GM23338 (cell line): ENCODE results near the gene SLC26A5. TPM values are rescaled to one million over a fixed set of nuclear protein-coding genes. Genes with fewer than 3 reads are reported as not detected.

Experiments used
- ATAC-seq: fragments of 200-7000 bp; cut with Tn5 transposase; 3 replicates; pipeline ENCODE4 v1.9.1; 2020
- DNase-seq: peaks from one replicate; pipeline ENCODE4 v3.0.0-alpha.2; 2015; ENCODE audit warnings: low spot score
- H2AFZ ChIP-seq: fragments of 200-600 bp; sonication (generic); 2 replicates; pipeline ENCODE4 v1.8.0; 2016; ENCODE audit warnings: antibody characterized with exemption, mild to moderate bottlenecking, moderate library complexity
- H3F3A ChIP-seq: fragments of 200-600 bp; sonication (generic); replicated peaks from 2 replicates; pipeline ENCODE4 v1.8.0; 2017; ENCODE audit warnings: antibody characterized with exemption, mixed run types, low read depth
- H3K27ac ChIP-seq: fragments of 200-600 bp; sonication (generic); 2 replicates; pipeline ENCODE4 v1.6.1; 2016; ENCODE audit warnings: low read depth
- H3K27me3 ChIP-seq: fragments of 200-600 bp; sonication (generic); 2 replicates; pipeline ENCODE4 v1.8.0; 2016; ENCODE audit warnings: mild to moderate bottlenecking, mixed run types, moderate library complexity; ENCODE audit not compliant: insufficient read depth
- H3K36me3 ChIP-seq: fragments of 200-600 bp; sonication (generic); 2 replicates; pipeline ENCODE4 v1.8.0; 2016; ENCODE audit warnings: mild to moderate bottlenecking; ENCODE audit not compliant: insufficient read depth
- H3K4me1 ChIP-seq: fragments of 200-600 bp; sonication (generic); 2 replicates; pipeline ENCODE4 v1.8.0; 2016; ENCODE audit warnings: mild to moderate bottlenecking, moderate library complexity; ENCODE audit not compliant: insufficient read depth
- H3K4me2 ChIP-seq: fragments of 200-600 bp; sonication (generic); 2 replicates; pipeline ENCODE4 v1.7.1; 2017; ENCODE audit warnings: mixed run types
- H3K4me3 ChIP-seq: fragments of 200-600 bp; sonication (generic); 2 replicates; pipeline ENCODE4 v1.6.1; 2016; ENCODE audit warnings: mixed run types
- H3K79me2 ChIP-seq: fragments of 200-600 bp; sonication (generic); replicated peaks from 2 replicates; pipeline ENCODE4 v1.8.0; 2017; ENCODE audit warnings: mild to moderate bottlenecking; ENCODE audit not compliant: insufficient read depth
- H3K9me2 ChIP-seq: fragments of 200-600 bp; sonication (generic); 2 replicates; pipeline ENCODE4 v1.8.0; 2017; ENCODE audit not compliant: insufficient read depth
- H4K20me1 ChIP-seq: fragments of 200-600 bp; sonication (generic); replicated peaks from 2 replicates; pipeline ENCODE4 v1.8.0; 2017; ENCODE audit warnings: mild to moderate bottlenecking; ENCODE audit not compliant: insufficient read depth
- H3K27ac Mint-ChIP-seq: 2 replicates; pipeline ENCODE4 v1.8.0; 2020; ENCODE audit warnings: inconsistent platforms, mild to moderate bottlenecking, moderate library complexity, mixed read lengths
- H3K27me3 Mint-ChIP-seq: 3 replicates; pipeline ENCODE4 v1.8.0; 2022; ENCODE audit warnings: low read depth, mild to moderate bottlenecking, moderate library complexity, mixed read lengths, inconsistent platforms; ENCODE audit not compliant: insufficient read depth, poor library complexity
- H3K36me3 Mint-ChIP-seq: 3 replicates; pipeline ENCODE4 v1.8.0; 2021; ENCODE audit warnings: low read depth, mild to moderate bottlenecking, inconsistent platforms, moderate library complexity, mixed read lengths
- H3K4me1 Mint-ChIP-seq: 3 replicates; pipeline ENCODE4 v1.8.0; 2020; ENCODE audit warnings: mild to moderate bottlenecking, inconsistent platforms, mixed read lengths
- H3K4me3 Mint-ChIP-seq: 3 replicates; pipeline ENCODE4 v1.8.0; 2021; ENCODE audit warnings: moderate library complexity, mild to moderate bottlenecking, inconsistent platforms, mixed read lengths
- H3K9me3 Mint-ChIP-seq: 3 replicates; pipeline ENCODE4 v1.8.0; 2020; ENCODE audit warnings: moderate library complexity, mild to moderate bottlenecking, inconsistent platforms, mixed read lengths
- CREB1 ChIP-seq: fragments of 250-450 bp; sonication (Bioruptor Pico); IDR thresholded peaks from 2 replicates; pipeline ENCODE4 v1.5.0; 2020; ENCODE audit warnings: low read depth, mild to moderate bottlenecking, moderate library complexity
- CTCF ChIP-seq, 2 experiments: fragments of 200-600 bp in 1 of 2; sonication (generic) in 1 of 2; conservative IDR thresholded peaks; 2 replicates each; pipeline versions ENCODE4 v1.5.1 to v1.6.1; 2016 to 2017; ENCODE audit warnings: antibody characterized with exemption in 2 of 2, low read depth in 2 of 2, mild to moderate bottlenecking in 2 of 2, moderate library complexity in 1 of 2
- EZH2 ChIP-seq: fragments of 200-600 bp; sonication (generic); IDR thresholded peaks from one replicate; pipeline ENCODE4 v1.8.0; 2017; ENCODE audit warnings: antibody characterized with exemption, mild to moderate bottlenecking, low read depth; ENCODE audit not compliant: unreplicated experiment
- EZH2phosphoT487 ChIP-seq: fragments of 200-600 bp; sonication (generic); IDR thresholded peaks from one replicate; pipeline ENCODE4 v1.8.1; 2018; ENCODE audit warnings: antibody characterized with exemption; ENCODE audit not compliant: unreplicated experiment
- JUNB ChIP-seq: IDR thresholded peaks from one replicate; pipeline ENCODE4 v1.6.1; 2016; ENCODE audit warnings: antibody characterized with exemption; ENCODE audit not compliant: unreplicated experiment
- NANOG ChIP-seq: IDR thresholded peaks from 2 replicates; pipeline ENCODE4 v1.6.1; 2016; ENCODE audit warnings: antibody characterized with exemption, borderline replicate concordance
- POLR2AphosphoS5 ChIP-seq: IDR thresholded peaks from 2 replicates; pipeline ENCODE4 v1.6.1; 2016; ENCODE audit warnings: antibody characterized with exemption, low read depth
- STAT1 ChIP-seq: IDR thresholded peaks from one replicate; pipeline ENCODE4 v1.6.1; 2016; ENCODE audit warnings: antibody characterized with exemption; ENCODE audit not compliant: unreplicated experiment
- ZNF114 ChIP-seq: fragments of 250-450 bp; sonication (Bioruptor Pico); IDR thresholded peaks from 2 replicates; pipeline ENCODE4 v1.5.0; 2020; ENCODE audit warnings: mild to moderate bottlenecking, moderate library complexity
- ZNF331 ChIP-seq: fragments of 250-450 bp; sonication (Bioruptor Pico); IDR thresholded peaks from 2 replicates; pipeline ENCODE4 v1.5.0; 2020; ENCODE audit warnings: low read depth, mild to moderate bottlenecking, moderate library complexity
- ZNF462 ChIP-seq: fragments of 250-450 bp; sonication (Bioruptor Pico); IDR thresholded peaks from 2 replicates; pipeline ENCODE4 v1.5.0; 2020; ENCODE audit warnings: mild to moderate bottlenecking, moderate library complexity
- polyA plus RNA-seq: library from polyadenylated mRNA; unstranded; fragments of >200 nt; fragmentation: Nextera tagmentation; extraction: Ambion mirVana; gene quantifications from 2 replicates; pipeline ENCODE4 v1.2.1, GENCODE V29; 2016
- total RNA-seq: library from RNA; depleted of rRNA; stranded (reverse); fragments of >200 nt; shearing (Covaris generic); gene quantifications from 2 replicates; pipeline ENCODE4 v1.2.3, GENCODE V29; 2014
- TF ChIP-seq, protein P1 (sequence below): IDR thresholded peaks from 2 replicates; pipeline ENCODE4 v1.6.1; 2016; ENCODE audit warnings: antibody characterized with exemption
- TF ChIP-seq, protein P2 (sequence below): IDR thresholded peaks from one replicate; pipeline ENCODE4 v1.6.1; 2018; ENCODE audit warnings: antibody characterized with exemption; ENCODE audit not compliant: unreplicated experiment

The SLC26A5 gene
- total and polyA plus RNA-seq, 2 experiments from 2014 or later: 0.49 to 1.0 TPM

DNA sequence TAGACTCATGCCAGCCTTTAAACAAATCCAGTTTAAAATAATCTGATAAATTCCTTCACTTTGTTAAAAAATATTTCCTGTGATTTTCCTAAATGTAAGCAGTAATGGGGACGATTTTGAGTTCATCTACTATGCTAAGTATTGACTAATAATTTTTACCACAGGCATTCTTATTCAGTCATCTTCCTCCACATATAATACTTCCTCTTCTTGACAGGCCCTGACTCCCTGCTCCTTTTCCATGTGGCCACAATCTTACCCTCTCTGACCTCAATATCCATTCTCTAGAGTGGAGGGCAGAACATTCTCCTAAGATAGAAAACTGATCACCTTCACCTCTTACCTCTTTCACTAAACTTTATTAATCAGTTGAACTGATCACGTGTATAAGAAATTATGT, 109.2 kb downstream of the SLC26A5 start:
- no peak overlapping the region for H3K27ac ChIP-seq
- H3K4me2 ChIP-seq: no peak overlapping the region
- H3K27me3 ChIP-seq: no peaks in the 10 kb centered on the region
- H3K36me3 Mint-ChIP-seq: peaks cover 75% of the 10 kb centered on the region
- H3K4me1 Mint-ChIP-seq: no peaks in the 10 kb centered on the region
- TF ChIP-seq ZNF114 (no peak), ZNF331 (CRISPR knock-in tag) (no peak), JUNB (no peak), EZH2 (no peak), POLR2AphosphoS5 (no peak), STAT1 (no peak), CTCF (conservative IDR thresholded peaks at IDR 0.05; ENCODE audit: low read depth in 2 of 2) (no peak), CREB1 (CRISPR knock-in tag) (no peak), EZH2phosphoT487 (no peak), ZNF462 (CRISPR knock-in tag) (no peak), NANOG (no peak)
- TF ChIP-seq, protein P1, sequence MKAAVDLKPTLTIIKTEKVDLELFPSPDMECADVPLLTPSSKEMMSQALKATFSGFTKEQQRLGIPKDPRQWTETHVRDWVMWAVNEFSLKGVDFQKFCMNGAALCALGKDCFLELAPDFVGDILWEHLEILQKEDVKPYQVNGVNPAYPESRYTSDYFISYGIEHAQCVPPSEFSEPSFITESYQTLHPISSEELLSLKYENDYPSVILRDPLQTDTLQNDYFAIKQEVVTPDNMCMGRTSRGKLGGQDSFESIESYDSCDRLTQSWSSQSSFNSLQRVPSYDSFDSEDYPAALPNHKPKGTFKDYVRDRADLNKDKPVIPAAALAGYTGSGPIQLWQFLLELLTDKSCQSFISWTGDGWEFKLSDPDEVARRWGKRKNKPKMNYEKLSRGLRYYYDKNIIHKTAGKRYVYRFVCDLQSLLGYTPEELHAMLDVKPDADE: no peak
- TF ChIP-seq, protein P2, sequence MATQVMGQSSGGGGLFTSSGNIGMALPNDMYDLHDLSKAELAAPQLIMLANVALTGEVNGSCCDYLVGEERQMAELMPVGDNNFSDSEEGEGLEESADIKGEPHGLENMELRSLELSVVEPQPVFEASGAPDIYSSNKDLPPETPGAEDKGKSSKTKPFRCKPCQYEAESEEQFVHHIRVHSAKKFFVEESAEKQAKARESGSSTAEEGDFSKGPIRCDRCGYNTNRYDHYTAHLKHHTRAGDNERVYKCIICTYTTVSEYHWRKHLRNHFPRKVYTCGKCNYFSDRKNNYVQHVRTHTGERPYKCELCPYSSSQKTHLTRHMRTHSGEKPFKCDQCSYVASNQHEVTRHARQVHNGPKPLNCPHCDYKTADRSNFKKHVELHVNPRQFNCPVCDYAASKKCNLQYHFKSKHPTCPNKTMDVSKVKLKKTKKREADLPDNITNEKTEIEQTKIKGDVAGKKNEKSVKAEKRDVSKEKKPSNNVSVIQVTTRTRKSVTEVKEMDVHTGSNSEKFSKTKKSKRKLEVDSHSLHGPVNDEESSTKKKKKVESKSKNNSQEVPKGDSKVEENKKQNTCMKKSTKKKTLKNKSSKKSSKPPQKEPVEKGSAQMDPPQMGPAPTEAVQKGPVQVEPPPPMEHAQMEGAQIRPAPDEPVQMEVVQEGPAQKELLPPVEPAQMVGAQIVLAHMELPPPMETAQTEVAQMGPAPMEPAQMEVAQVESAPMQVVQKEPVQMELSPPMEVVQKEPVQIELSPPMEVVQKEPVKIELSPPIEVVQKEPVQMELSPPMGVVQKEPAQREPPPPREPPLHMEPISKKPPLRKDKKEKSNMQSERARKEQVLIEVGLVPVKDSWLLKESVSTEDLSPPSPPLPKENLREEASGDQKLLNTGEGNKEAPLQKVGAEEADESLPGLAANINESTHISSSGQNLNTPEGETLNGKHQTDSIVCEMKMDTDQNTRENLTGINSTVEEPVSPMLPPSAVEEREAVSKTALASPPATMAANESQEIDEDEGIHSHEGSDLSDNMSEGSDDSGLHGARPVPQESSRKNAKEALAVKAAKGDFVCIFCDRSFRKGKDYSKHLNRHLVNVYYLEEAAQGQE: no peak
- ATAC-seq: no peak
- H3K36me3 ChIP-seq: peaks cover 58% of the 10 kb centered on the region
- H2AFZ ChIP-seq: no peak overlapping the region
- no peaks in the 10 kb centered on the region for H3K9me3 Mint-ChIP-seq
- H3K27me3 Mint-ChIP-seq: no peaks in the 10 kb centered on the region
- H3K27ac Mint-ChIP-seq: no peak overlapping the region
- H3K4me1 ChIP-seq: no peaks in the 10 kb centered on the region
- peaks cover 18% of the 10 kb centered on the region for H4K20me1 ChIP-seq
- H3F3A ChIP-seq: no peaks in the 10 kb centered on the region
- H3K4me3 Mint-ChIP-seq: no peak overlapping the region
- no peak for DNase-seq
- H3K4me3 ChIP-seq: no peak overlapping the region
- no peaks in the 10 kb centered on the region for H3K9me2 ChIP-seq
- peaks cover 95% of the 10 kb centered on the region for H3K79me2 ChIP-seq
